ENCODE data around the gene AP1G1.

The AP1G1 gene

DNA sequence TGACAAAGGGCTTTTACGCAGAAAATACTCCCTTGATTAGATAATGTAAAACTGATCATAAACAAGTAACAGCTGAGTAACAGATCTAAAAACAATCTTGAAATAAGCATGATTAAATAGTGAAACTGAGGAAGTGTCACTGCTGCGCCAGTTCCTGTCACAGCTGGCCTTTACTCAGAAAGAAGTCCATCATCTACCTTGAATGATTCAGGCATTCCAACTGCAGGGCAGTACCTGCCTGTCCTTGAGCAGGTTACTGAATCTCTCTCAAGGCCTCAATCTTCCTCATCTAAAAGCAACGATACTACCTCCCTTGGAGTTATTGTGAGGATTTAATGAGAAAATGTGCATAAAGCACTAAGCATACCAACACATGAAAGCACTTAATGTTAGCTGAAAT lies 96.8 kb downstream of the AP1G1 start:
- DNase-seq (ENCODE audit: low spot score) = no peak
- in situ Hi-C loops (cut with MboI; ENCODE audit: low pct_unique_long_range_greater_than_20kb, low sequenced_read_pairs, unreplicated experiment) = no loop called here

DNA sequence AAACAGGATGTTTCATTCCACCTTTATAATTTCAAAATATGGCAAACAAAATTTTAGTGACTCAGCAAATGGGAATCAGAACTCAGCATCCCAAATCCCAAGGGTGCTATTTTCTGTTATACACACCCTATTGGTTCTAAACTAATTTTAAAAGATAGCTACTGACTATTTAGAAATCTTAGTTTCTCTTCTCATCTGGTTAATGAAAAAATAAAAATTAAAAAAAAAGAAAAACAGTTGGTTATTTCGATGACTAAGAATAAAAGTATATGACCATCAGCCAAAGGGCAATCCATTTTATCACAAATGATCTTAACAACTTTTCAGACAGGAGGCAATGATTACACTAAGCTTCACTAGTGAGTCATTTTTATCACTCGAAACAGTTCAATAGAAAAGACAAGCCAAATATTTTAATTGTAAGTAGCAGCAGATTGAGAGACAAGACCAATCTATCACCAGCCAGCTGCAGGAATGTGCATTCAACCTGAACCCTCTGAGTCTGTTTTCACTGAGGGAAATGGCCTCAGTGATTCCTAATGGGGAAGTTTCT lies 99.3 kb downstream of the AP1G1 start:
- DNase-seq (ENCODE audit: low spot score) = no peak
- TF ChIP-seq, protein P1, sequence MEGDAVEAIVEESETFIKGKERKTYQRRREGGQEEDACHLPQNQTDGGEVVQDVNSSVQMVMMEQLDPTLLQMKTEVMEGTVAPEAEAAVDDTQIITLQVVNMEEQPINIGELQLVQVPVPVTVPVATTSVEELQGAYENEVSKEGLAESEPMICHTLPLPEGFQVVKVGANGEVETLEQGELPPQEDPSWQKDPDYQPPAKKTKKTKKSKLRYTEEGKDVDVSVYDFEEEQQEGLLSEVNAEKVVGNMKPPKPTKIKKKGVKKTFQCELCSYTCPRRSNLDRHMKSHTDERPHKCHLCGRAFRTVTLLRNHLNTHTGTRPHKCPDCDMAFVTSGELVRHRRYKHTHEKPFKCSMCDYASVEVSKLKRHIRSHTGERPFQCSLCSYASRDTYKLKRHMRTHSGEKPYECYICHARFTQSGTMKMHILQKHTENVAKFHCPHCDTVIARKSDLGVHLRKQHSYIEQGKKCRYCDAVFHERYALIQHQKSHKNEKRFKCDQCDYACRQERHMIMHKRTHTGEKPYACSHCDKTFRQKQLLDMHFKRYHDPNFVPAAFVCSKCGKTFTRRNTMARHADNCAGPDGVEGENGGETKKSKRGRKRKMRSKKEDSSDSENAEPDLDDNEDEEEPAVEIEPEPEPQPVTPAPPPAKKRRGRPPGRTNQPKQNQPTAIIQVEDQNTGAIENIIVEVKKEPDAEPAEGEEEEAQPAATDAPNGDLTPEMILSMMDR (IDR thresholded peaks at IDR 0.05; ENCODE audit: extremely low read depth, insufficient read depth, missing control alignments) = no peak
- in situ Hi-C loops (cut with MboI; ENCODE audit: low pct_unique_long_range_greater_than_20kb, low sequenced_read_pairs, unreplicated experiment) = no loop called here

More for the DNA sequence above, 96.8 kb downstream of the AP1G1 start:
- TF ChIP-seq, protein P1 (IDR thresholded peaks at IDR 0.05; ENCODE audit: extremely low read depth, insufficient read depth, missing control alignments) = no peak

DNA sequence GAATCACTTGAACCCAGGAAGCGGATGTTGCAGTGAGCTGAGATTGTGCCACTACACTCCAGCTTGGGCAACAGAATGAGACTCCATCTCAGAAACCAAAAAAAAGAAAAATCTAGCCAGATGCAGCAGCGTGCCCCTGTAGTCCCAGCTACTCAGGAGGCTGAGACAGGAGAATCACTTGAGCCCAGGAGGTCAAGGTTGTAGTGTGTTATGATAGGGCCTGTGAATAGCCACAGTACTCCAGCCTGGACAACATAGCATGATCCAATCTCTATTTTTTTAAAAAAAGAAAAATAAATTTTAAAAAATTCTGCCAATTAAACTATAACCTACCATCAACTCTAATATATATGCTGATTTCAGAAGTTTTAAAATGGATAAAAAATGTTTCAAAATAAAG lies 99.9 kb downstream of the AP1G1 start:
- no peak for DNase-seq (ENCODE audit: low spot score)
- in situ Hi-C loops (cut with MboI; ENCODE audit: low pct_unique_long_range_greater_than_20kb, low sequenced_read_pairs, unreplicated experiment) = no loop called here
- TF ChIP-seq, protein P1 (IDR thresholded peaks at IDR 0.05; ENCODE audit: extremely low read depth, insufficient read depth, missing control alignments) = no peak

DNA sequence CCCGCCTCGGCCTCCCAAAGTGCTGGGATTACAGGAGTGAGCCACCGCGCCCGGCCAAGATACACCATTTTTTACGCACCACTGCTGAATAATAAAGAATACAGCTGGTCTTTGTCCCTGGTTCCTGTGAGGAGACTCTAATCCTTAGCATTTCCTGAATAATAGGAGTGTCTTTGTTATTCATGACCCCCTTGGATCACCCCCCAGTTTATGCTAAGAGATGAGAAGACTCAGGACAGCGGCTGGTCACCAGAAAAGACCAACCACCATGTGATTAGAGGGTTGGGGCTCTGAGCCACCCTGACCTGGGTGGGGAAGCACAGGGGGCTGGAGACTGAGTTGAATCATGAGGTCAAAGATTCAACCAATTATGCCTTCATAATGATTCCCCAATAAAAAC lies 101.4 kb downstream of the AP1G1 start:
- TF ChIP-seq, protein P1 (IDR thresholded peaks at IDR 0.05; ENCODE audit: extremely low read depth, insufficient read depth, missing control alignments) = no peak
- in situ Hi-C loops (cut with MboI; ENCODE audit: low pct_unique_long_range_greater_than_20kb, low sequenced_read_pairs, unreplicated experiment) = no loop called here
- DNase-seq (ENCODE audit: low spot score) = no peak

DNA sequence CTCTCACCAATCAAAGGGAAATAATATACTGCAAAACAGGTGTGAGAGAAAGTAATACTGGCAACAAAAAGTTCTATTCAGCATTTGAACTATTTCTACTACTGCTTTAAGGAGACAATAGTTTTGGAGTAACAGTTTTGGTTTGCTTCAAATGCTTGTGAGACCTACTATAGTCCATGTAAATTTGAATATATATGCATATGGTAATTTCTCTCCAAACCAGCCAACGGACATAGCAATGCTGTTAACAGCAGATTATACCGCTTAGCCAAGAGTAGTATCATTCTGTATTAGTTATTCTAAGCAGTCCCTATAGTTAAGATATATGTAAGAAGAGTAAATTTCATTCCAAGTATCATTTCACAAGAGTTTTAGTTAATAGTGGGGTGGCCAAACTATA lies 102.6 kb downstream of the AP1G1 start:
- no peak for DNase-seq (ENCODE audit: low spot score)
- TF ChIP-seq, protein P1 (IDR thresholded peaks at IDR 0.05; ENCODE audit: extremely low read depth, insufficient read depth, missing control alignments) = no peak
- in situ Hi-C loops (cut with MboI; ENCODE audit: low pct_unique_long_range_greater_than_20kb, low sequenced_read_pairs, unreplicated experiment) = no loop called here

DNA sequence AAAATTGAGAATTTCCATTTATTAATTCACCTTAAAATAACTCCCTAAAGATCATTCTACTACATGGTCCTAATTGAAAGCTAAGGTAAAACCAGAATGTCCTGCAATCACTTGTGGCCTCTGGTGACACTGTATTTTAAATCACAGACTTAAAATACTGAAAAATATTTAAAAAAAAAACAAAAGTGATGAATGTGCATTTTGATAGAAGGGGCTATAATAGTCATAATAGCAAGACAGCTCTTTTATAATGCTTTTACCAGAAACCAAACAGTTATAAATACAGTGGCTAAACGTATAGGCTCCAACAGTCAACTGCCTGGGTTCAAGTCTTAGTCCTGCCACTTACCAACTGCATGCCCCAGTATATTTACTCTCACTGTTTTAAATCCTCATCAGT lies 105.3 kb downstream of the AP1G1 start:
- no peak for DNase-seq (ENCODE audit: low spot score)
- in situ Hi-C loops (cut with MboI; ENCODE audit: low pct_unique_long_range_greater_than_20kb, low sequenced_read_pairs, unreplicated experiment) = no loop called here
- TF ChIP-seq, protein P1 (IDR thresholded peaks at IDR 0.05; ENCODE audit: extremely low read depth, insufficient read depth, missing control alignments) = no peak

DNA sequence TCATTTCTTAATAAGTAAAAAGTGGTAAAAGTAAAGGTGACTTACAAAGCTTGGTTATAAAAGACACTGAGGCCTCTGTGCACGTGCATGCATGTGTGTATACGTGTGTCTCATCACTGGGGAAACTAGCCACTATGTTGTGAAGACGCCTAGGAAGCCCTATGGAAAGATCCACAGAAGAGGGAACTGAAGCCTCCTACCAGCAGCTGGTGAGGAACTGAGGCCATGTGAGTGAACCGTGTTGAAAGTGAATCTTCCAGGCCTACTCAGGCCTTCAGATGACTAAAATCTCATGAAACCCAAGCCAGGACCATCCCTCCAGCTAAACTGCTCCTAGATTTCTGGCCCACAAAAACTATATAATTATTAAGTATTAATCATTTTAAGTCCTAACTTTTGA lies 107.8 kb downstream of the AP1G1 start:
- TF ChIP-seq, protein P1 (IDR thresholded peaks at IDR 0.05; ENCODE audit: extremely low read depth, insufficient read depth, missing control alignments) = no peak
- no peak for DNase-seq (ENCODE audit: low spot score)
- in situ Hi-C loops (cut with MboI; ENCODE audit: low pct_unique_long_range_greater_than_20kb, low sequenced_read_pairs, unreplicated experiment) = no loop called here
